Astrocyte of the cerebellum (primary cell): ENCODE results near the gene HBS1L.

Experiments
- DNase-seq: peaks from one replicate; pipeline ENCODE4 v3.0.0-alpha.2; 2011; ENCODE audit warnings: low read depth
- H3K4me3 ChIP-seq: 2 replicates; pipeline ENCODE4 v1.5.1; 2011; ENCODE audit warnings: mild to moderate bottlenecking, low read depth, low read length, moderate library complexity
- in situ Hi-C: cut with HindIII; loops from 2 replicates; pipeline ENCODE4 v1.10.0; 2017; ENCODE audit warnings: low sequenced_read_pairs
- TF ChIP-seq, protein P1 (sequence below): IDR thresholded peaks from 2 replicates; pipeline ENCODE4 v1.5.1; 2012; ENCODE audit warnings: low read length, low read depth, moderate library complexity, mild to moderate bottlenecking; ENCODE audit errors: missing control alignments

HBS1L gene

DNA sequence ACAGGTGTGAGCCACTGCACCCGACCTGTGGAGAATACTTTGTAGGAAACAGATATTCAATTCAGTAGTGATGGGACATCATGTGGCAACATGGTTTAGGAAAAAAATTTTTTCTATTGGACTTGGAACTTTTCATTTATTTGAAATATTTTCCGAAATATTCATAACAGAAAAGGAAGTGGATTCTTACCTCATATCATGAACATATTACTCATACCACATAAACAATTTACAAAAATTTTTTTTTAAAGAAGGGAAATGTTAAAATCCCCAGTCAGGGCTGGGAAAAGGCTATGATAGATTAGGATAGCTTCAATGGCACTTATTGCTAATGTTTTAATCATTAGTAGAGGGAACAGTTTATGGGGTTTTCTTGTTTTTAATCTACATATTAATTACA lies 97.9 kb downstream of the HBS1L start:
- in situ Hi-C loops, result no loop called here
- DNase-seq, result no peak
- TF ChIP-seq, protein P1, sequence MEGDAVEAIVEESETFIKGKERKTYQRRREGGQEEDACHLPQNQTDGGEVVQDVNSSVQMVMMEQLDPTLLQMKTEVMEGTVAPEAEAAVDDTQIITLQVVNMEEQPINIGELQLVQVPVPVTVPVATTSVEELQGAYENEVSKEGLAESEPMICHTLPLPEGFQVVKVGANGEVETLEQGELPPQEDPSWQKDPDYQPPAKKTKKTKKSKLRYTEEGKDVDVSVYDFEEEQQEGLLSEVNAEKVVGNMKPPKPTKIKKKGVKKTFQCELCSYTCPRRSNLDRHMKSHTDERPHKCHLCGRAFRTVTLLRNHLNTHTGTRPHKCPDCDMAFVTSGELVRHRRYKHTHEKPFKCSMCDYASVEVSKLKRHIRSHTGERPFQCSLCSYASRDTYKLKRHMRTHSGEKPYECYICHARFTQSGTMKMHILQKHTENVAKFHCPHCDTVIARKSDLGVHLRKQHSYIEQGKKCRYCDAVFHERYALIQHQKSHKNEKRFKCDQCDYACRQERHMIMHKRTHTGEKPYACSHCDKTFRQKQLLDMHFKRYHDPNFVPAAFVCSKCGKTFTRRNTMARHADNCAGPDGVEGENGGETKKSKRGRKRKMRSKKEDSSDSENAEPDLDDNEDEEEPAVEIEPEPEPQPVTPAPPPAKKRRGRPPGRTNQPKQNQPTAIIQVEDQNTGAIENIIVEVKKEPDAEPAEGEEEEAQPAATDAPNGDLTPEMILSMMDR, result no peak
- no peak overlapping the region for H3K4me3 ChIP-seq

DNA sequence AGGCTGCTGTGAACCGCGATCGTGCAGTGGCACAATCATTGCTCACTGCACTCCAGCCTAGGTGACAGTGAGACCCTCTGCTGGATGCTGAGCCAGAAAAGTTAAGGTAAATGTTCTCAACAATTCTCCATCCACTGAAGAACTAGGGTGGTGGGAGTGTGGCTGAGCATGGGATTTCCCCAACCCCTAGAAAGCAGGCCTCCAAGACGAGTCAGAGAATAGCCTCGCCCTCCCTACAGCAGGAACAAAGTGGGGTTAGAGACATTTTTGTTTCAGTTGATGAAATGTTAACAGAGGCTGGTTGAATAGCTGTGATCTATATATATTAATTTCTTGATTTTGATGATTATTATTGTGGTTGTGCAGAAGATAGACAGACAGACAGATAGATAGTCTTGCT lies 98.6 kb downstream of the HBS1L start:
- H3K4me3 ChIP-seq, result no peak overlapping the region
- DNase-seq, result no peak
- TF ChIP-seq, protein P1, result no peak
- in situ Hi-C loops, result no loop called here

DNA sequence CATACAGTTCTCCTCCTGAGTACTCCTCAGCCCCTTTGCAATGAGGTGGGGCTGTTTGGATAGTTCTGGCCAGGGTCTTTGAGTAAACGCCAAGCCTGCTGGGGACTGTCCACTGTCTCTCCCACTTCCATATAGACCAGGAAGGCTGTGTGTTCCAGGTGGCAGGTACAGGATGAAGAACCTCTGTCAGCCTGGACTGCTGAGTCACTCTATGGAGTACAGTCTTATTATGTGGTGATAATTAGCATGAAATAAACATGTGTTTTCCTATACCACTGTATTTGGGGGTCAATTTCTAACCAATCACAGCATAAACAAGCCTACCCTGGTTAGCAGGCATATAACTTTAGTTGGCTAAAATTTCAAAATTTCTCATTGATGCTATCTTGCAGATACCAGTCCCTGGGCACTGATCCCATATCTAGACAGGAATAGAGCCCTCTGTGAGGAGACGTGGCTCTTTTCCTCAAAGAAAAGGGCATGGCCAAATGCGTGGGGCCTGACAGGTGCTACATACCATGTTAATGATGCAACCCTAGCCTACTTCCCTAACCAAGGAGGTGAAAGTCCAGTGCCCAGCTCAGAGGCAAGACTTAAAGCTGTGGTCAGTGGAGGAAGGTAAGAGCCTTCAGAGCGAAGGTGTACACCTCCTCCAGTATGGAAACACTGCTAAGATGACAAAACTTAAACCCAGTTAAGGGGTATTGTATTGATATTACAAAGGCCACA lies 100.2 kb downstream of the HBS1L start:
- TF ChIP-seq, protein P1, result no peak
- no peak for DNase-seq
- in situ Hi-C loops, result no loop called here
- H3K4me3 ChIP-seq, result no peak overlapping the region

DNA sequence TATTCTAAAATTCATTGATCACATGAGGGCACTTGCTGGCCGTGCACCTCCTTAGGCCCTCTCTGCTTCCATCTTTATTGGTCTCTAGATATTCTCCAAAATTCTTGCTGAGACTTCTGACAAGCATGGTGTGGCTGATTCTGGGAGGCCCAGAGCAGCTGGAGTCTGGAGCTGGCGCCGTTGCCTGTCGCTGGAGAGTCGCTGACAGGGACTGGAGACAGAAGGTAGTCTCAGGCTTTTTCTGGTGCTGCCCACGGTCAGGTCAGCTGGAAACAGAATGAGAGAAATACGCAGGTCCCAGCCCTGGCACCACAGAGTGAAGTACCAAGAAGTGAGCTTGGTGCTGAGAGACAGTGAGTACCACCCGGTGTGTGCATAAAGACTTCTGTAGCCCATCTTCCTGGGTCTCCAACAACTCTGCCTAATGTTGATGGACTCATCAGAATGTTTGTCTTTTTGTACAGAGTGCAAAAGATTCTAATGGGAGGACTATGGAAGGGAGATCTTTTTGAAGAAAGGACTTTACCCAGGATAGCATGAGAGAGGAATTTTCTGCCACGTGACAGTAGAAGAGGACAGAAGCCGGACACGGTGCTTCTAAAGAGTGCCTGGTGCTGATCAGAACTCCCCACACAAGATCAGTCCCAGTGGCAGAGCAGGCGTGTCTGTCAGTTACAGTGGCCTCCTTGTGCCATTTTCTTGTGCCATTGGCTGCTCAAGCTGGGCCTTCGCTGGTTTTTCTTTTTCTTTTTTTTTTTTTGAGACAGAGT lies 102.9 kb downstream of the HBS1L start:
- in situ Hi-C loops, result no loop called here
- DNase-seq, result no peak
- H3K4me3 ChIP-seq, result no peak overlapping the region
- TF ChIP-seq, protein P1, result no peak

DNA sequence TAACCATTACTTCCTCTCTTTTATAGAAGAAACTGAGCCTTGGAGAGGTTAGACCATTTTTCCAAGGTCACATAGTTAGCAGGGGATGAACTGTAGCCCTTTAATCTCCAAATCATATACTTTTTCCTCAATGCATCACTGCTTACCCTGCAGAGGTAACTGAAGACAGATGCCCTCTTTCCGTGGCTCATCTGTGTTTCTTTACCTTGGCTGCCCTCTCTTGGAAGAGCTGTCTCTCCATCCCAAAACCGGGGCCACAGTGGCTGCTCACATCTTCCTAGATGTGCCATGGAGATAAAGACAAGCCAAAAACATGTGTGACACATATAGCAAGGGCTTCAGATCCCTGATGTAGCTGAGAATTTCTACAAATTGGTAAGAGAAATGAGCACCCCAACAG lies 104.1 kb downstream of the HBS1L start:
- no peak overlapping the region for H3K4me3 ChIP-seq
- TF ChIP-seq, protein P1, result no peak
- no peak for DNase-seq
- in situ Hi-C loops, result no loop called here

DNA sequence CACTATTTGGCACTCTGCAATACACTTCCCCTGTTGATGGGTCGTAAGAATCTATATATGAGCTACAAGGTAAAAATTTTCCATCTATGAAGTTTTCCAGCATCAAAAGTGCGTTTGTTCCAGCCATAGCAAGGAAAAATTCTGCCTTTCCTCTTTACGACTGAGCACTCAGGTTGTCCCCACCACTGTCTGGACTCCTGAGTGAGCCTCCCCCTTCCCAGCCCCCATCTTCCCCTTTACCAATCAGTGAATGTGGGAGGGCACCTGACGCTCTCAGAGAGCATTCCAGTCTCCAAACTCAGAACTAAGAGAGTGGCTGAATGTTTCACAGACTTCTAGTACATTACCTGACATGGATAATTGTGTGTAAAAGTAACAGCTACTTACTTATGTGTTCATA lies 104.7 kb downstream of the HBS1L start, which contains the start of gene ALDH8A1:
Gene ALDH8A1, minus strand, starts transcription at position 175 of the 400 bp plus-strand sequence. Its CDS starts 48 bp downstream, at position 127.
- H3K4me3 ChIP-seq, result no peak within 1 kb of the TSS
- no peak for DNase-seq
- TF ChIP-seq, protein P1, result no peak
- in situ Hi-C loops, result no loop called here
